CD4-positive, alpha-beta T cell treated with Interleukin-4 for 4 hours (primary cell): ENCODE data around the gene ACP2.

Experiments
- DNase-seq: peaks from one replicate; pipeline ENCODE4 v3.0.0-alpha.2; 2020

Gene ACP2, protein sequence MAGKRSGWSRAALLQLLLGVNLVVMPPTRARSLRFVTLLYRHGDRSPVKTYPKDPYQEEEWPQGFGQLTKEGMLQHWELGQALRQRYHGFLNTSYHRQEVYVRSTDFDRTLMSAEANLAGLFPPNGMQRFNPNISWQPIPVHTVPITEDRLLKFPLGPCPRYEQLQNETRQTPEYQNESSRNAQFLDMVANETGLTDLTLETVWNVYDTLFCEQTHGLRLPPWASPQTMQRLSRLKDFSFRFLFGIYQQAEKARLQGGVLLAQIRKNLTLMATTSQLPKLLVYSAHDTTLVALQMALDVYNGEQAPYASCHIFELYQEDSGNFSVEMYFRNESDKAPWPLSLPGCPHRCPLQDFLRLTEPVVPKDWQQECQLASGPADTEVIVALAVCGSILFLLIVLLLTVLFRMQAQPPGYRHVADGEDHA

DNA sequence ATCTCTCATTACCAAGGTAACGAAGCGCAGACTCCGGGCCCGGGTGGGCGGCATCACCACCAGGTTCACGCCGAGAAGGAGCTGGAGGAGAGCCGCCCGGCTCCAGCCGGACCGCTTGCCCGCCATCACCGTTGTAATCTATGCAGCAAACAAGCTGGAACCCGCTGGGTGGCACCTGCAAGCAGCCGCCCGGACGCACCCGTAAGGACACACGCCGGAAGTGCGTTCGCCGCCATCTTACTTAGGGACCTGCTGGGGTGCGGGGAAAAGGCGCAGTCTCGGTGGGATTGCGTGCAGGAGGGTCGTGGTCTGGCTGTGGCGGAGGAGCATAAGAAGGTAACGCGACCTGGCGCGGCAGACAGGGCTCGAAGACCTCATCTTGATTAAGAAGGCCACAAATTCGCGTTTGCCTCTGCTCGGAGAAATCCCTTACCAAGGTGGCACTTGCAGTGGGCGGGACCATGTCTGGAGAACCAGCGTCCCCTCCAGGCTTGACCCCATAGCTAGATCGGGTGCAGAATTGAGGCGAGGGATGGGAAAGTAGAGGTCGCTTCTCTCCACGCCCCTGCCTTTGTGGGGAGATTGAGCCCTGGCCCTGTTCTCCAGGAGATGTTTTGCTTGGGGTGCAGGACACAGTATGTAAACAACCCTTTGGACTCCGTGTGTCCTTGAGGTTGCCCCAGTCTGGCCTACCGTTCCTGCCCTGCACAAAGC, at the start of gene ACP2:
TSS of gene ACP2 (minus strand) at position 151 of the 714 bp plus-strand sequence. CDS start at position 126, 25 bp downstream.
- peak; percentile 86 for DNase-seq

DNA sequence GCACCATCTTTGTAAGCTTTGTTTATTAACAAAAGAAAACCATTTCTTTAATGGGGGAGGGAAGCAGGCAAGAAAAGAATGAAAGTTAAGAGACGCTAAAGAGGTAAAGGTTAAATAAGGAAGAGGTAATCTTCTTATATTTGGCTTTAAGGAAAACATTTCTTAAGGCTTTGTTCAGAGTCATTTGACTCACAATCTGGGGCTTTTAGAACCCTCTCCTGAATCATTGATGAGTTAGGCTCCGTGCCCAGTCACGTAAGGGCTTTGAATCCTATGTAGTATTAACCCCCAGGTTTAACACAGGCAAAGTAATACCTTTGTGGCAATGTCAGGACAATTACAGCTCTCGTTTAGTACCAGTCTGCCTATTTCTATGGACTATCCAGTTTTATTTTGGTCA, 47.4 kb upstream of the ACP2 start:
- no peak for DNase-seq

DNA sequence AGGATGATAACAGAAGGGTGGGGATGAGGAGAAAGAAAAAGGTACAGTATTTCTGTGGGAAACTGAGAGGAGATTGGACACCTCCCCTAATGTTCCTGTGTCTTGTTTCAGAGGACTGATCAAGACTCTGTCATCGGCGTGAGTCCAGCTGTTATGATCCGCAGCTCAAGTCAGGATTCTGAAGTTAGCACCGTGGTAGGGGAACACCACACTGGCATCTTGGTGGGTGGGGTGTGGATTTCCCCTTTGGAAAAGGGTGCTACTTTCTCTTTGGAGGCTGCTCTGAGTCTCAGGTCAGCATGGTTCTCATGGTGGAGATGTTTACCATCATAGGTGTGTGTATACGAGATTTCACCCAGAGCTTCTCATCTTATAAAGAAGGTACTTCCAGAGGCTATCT, 46.8 kb upstream of the ACP2 start:
- no peak for DNase-seq

DNA sequence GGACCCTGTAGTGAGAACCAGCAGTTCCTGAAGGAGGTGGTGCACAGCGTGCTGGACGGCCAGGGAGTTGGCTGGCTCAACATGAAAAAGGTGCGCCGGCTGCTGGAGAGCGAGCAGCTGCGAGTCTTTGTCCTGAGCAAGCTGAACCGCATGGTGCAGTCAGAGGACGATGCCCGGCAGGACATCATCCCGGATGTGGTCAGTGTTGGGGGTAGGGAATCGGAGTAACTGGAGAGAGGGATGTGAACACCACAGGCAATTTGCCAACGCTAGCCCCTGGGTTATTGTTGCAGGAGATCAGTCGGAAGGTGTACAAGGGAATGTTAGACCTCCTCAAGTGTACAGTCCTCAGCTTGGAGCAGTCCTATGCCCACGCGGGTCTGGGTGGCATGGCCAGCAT, 41.2 kb upstream of the ACP2 start:
- no peak for DNase-seq

DNA sequence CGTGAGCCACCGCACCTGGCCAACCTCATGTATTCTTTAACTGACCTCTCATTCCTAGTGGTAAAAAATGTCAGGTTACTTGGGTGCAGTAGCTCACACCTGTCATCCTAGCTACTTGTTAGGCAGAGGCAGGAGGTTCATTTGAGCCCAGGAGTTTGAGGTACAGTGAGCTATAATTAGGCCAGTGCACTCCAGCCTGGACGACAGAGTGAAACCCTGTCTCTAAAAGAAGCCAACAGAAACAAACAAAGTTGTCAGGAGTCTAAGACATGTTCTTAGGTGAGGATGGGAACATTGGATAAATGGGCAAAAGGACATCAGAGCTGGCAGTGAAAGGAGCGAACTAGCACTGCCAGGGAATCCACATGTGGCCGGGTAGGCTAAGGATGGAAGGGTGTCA, 39.5 kb upstream of the ACP2 start:
- no peak for DNase-seq

DNA sequence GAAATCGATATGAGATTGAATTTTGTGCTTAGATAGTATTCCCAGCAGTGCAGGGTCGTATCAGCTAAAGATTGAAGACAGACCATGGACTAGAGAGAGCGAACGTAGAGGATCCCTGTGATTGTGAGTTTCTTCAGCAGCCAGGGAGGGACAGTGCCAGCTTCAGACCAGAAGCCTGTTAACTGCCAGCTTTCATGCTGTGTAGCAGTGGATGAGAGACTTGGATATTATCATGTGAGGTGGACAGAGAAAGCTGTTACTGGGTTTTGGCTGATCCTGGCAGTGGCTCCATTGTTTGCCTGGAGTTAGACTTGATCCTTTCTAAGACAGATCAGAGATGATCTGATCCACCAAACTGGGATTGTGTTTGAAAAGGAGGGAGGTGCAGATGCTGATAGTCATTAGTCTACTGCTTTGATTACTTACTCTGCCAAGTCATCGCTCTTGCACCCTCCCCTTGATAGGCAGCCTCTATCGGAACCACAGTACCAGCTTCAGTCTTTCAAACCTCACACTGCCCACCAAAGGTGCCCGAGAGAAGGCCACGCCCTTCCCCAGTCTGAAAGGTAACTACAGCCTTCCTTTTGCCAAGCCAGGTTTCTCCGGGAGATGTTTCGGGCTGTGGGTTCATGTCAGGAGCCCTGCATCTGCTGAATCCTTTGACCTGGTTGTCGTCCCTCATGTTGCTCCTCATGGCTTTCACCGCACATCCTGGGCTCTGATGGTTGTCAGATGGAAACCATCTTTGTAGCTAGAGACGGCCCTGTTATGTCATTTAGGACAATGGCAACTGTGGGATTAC, 37.6 kb upstream of the ACP2 start:
- DNase-seq, result no peak

DNA sequence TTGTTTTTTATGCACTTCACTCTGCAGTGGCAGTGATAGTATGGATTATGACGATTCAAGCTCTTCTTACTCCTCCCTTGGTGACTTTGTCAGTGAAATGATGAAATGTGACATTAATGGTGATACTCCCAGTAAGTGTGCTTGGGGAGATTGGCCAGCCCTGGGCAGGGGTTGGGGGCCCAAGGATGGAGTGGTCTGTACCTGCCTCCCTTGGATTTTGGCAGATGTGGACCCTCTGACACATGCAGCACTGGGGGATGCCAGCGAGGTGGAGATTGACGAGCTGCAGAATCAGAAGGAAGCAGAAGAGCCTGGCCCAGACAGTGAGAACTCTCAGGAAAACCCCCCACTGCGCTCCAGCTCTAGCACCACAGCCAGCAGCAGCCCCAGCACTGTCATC, 35.5 kb upstream of the ACP2 start:
- DNase-seq, result no peak

DNA sequence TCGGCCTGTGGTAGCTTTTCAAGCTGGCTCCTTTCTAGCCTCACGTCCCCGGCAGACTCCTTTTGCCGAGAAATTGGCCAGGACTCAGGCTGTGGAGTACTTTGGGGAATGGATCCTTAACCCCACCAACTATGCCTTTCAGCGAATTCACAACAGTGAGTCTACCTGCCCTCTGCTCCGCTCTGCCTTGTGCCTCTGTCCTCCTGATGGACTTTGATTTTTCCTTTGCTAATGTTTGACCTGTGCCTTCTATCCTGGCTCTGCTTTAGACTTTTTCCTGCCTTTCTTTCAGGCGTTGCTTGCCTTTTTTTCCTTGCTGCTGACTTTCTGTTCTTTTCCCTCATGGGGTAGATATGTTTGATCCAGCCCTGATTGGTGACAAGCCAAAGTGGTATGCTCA, 33.8 kb upstream of the ACP2 start:
- DNase-seq, result no peak

DNA sequence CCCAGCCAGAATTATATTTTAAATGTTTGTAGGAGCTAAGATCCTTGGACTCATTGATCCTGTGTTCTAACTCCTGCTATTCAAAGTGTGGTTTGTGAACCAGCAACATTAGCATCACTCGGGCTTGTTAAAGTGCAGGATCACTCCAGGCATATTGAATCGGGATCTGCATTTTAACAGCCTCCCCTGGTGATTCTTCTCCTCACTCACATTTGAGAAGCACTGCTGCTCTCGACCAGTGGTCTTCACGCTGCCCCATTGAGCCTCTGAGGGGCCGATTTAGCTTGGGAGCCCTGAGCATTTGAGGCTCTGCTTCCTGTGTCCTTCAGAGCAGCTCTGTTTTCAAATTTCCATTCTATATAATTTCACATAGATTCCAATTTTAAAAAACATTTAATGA, 32.2 kb upstream of the ACP2 start:
- DNase-seq, result no peak

DNA sequence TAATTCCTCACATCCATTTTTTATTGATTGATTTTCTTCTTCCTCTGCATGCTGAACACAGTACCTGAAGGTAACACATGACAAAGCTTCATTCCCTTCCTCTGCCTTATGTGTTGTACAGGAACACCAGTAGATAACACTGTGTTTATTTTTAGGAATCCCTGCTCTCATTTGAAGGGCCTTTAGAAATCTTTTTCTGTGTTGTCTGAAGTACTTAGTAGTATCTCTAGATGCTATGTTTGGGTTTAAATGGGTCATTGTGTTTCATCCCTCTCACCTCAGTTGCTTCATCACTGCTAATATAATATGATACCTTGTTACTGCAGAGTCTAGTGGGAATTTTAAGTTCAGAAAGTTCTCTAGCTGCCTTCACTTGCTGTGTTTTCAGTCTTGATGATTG, 31.5 kb upstream of the ACP2 start:
- DNase-seq, result no peak

DNA sequence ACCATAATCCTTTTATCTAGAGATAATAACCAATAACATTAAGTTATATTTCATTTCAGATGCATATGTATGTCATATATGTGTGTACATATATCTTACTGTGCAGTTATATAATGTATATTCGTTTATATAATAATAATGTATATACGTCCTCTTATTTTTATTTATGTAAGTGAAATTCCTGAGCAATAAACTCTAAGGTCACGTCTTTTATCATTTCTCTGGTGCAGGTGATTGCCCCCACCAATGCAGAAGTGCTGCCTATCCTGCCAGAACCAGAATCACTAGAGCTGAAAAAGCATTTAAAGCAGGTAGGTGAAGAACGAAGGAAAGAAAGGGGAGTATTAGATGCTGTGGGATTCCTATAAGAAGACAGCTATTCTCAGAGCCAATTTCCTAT, 30.2 kb upstream of the ACP2 start:
- no peak for DNase-seq

DNA sequence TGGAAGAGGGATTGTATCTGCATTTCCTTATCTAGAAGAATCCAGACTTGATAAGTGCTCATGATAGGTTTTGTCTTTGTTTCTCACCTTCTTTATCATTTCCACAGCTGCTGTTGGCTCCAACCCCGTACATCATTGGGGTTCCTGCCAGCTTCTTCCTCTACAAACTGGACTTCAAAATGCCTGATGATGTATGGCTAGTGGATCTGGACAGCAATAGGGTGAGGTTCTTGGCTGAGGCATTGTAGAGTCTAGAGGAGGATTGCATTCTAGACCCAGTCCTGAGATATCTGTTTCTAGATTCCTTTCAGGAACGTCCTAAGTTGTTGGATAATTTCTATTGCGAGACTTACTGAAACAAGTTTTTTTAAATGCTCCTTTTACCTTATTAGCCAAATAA, 29.4 kb upstream of the ACP2 start:
- no peak for DNase-seq

DNA sequence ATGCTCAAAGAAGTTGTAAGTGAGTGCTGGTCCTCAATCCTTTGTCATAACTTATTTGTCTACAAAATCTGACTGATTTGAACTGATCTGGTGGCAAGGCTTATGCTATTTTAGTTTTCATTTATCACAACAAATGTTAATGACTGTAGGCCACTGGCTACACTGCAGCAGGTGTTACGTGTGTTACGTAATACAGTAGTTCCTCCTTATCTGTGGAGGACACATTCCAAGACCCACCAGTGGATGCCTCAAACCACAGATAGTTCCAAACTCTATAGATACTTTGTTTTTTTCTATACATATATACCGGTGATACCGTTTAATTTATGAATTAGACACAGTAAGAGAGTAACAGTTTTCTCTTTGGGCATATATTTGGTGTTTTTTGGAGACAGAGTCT, 28.3 kb upstream of the ACP2 start:
- DNase-seq, result no peak

DNA sequence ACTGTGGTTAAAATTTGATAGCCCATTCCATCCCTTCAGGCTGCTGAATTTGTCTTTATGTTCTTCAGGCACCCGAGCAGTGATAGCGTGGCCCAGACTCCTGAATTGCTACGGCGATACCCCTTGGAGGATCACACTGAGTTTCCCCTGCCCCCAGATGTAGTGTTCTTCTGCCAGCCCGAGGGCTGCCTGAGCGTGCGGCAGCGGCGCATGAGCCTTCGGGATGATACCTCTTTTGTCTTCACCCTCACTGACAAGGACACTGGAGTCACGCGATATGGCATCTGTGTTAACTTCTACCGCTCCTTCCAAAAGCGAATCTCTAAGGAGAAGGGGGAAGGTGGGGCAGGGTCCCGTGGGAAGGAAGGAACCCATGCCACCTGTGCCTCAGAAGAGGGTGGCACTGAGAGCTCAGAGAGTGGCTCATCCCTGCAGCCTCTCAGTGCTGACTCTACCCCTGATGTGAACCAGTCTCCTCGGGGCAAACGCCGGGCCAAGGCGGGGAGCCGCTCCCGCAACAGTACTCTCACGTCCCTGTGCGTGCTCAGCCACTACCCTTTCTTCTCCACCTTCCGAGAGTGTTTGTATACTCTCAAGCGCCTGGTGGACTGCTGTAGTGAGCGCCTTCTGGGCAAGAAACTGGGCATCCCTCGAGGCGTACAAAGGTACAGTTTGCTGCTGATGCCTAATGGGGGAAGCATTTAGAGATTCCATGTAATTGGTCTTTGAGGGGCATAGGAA, 26.1 kb upstream of the ACP2 start:
- no peak for DNase-seq

DNA sequence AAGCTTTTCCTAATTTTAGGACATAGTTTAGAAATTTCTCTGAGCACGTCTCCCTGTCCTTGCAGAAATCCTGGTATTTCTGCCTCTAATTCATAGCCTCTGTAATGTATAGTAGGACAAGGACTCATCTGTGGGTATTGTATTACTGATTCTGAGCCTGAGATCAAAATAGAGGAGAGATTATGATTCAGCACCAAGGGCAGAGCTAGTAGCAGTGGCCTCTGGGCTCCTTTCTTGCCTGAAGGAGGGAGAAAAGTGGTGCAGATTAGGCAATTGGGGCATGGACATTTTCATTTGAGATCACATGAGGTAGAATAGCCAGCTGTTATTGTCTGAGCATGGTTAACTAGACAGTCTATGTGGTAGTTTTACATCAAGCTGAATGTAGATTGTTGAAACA, 24.1 kb upstream of the ACP2 start:
- DNase-seq, result no peak

DNA sequence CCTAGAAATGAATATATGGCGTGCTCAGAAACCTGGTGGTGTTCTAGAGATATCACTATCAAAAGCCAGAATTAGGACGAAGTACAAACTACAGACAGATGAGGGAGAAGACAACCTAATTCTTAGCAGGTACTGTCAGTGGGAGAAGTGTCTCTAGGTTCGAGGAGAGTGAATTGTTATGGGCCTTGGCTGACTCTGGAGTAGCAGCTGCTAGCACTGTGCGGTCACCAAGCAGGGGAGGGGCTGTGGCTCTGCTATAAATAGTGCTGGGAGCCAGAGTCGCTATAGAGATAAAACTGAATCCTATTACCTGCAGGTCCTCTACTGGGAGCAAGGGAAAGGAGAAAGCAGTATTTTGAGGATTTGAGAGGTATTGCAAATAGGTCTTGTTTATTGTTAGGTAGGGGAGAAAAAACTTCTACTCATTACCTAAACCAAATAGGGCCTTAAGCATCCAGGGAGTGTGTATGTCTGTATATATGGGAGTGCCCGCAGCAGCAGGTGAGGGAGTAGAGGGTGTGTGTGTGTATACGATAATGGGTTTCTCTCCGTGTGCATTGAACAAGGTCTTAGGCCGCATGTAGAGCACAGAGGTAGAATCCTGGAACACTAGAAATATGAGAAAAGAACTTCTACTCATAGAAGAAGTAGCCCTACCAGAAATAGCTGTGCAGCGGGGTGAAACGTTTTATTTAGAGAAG, 23.5 kb upstream of the ACP2 start:
- DNase-seq, result no peak

DNA sequence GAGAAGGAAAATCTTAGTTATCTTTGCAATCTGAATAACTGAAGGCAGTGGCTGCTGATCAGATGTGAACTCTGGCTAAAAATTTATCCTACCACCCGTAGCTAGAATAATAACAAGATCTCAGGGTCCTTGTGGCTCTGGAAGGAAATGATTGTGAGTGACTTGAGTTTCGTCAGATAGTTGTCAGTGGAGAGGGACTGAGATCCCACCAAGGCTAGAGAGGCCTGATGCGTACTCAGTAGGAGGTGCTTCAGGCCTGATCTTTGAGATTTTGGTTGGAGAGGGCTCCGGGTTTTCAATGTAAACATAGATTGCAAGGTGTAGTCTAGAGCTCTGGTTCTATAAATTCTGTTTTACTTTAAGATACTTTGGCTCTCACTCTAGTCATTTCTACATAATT, 22.7 kb upstream of the ACP2 start:
- DNase-seq, result no peak

DNA sequence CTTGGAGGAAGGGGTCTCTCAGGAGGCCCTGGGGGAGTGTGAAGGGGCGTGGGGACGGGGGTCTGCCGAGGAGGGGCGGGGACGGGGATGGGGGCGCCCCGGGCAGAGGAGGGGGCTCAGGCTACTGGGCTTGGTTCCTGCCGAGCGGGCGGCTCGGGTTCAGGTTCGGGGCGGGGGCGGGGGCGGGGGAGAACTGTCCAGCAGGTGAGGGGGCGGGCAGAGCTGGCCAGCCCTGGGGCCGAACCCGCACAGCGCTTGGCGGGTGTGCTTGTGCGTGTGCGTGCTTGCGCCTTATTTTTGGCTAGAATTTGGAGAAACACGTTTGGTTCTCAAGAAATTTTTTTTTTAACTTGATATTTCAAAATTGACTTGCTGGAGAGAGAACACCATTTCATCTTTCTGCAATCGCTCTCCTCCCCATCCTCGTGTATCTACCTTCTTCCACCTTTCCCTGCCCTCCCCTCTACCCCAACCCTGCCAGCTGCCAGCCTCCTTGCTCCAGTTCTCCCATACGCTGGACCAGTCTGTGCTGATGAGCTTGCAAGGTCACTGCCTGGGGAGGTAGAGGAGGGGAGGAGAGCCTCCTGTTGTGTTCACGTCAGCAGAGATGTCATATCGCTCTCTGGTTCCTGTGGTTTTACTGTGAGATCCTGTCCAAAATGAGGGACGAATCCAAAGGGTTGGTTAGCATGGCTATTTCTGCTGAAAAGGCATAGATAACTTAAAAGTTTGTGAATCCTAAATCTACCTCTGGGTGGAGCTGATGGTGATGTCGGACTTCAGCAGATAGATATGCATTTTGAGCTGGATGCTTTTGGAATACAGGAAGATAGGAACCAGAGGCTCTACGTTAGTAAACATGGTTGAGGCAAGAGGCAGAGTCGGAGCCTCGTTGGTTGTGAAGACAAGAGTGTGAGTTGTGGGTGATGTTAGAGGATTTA, 22.0 kb upstream of the ACP2 start:
- peak; percentile 37 for DNase-seq

DNA sequence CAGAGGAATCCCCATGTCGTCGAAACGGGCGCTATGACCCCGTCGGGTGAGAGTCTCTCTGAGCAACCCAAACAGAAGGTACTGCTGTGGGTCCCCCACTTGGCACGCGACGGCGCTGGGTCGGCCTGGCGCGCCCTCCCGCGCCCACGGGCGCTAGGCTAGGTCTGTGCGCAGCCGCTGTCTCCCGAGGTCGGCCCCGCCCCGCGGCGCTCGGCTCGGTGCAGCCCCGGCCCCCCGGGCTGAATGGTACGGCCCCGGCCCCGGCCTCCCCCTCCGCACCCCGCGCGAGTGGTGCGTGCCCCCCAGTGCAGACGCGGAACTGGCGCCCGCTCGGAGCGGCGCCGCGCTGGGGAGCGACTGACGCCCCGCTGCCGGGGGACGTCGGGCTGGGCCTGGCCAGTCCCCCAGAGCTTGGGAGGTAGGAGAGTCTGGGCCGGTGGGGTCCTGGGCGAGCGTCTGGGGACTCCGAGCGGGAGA, 21.3 kb upstream of the ACP2 start, which contains the start of gene MADD:
TSS of gene MADD (plus strand) at position 305 of the 477 bp plus-strand sequence.
- peak; percentile 92 for DNase-seq

DNA sequence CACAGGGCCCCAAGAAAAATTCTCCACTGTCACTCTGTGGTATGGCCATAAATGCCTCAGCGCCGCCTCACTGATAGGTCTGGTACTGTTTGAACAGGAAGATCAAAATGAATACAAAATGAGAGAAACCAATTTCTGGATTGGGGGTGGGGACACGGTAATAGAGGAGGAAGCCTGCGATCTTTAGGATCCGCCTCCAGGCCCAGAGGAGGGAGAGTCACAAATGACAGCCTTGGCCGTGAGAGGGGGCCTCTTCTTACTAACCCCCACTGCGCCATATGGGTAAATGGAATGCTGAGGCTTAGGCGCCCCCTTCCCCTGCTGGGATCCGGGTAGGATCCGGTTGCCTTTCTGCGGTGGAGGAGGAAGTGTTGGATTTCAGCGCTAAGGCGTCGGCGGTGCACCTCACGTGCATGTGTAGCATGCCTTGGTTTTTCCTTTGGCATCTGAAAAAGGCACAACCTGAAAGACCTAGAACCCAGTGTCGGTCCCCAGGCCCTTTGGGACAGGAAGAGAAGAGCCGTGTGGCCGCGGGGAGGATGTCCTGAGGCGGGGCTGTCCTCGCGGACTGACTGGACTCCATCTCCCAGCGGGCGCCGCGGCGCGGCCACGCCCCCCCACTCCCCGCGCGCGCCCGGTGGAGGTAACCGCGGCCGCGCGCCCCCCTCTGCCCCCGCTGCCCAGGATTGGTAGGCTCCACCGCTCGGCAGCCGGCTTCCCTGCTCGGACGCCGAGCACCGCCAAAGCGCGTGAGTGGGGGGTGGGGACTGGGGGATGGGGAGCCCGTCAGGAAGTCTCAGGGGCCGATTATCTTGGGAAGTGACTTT, 20.6 kb upstream of the ACP2 start:
- peak; percentile 86 for DNase-seq
